Measurements from ENCODE around the gene UBE2L3.

- TF ChIP-seq GATA3 (IDR thresholded peaks at IDR 0.05; ENCODE audit: low read depth, low read length), result no peak
- no peak for TF ChIP-seq GATA2 (IDR thresholded peaks at IDR 0.05; ENCODE audit: low read depth, low read length)
Measured at GRCh38 chr22:21650823-21651520, 83.5 kb downstream of the UBE2L3 start.

All from SH-SY5Y (cell line).